Activated naive CD4-positive, alpha-beta T cell (primary cell): ENCODE data around the gene DNAH10.
"Not testable (repeated sequence)": the region's sequence is repeated elsewhere in the genome, so short reads cannot be mapped to it uniquely, and the experiment has no call there.

Source experiments
- DNase-seq, 4 experiments: peaks; one replicate each; lab custom pipeline; 2025; lab: John Stamatoyannopoulos, UW

DNAH10 gene

DNA sequence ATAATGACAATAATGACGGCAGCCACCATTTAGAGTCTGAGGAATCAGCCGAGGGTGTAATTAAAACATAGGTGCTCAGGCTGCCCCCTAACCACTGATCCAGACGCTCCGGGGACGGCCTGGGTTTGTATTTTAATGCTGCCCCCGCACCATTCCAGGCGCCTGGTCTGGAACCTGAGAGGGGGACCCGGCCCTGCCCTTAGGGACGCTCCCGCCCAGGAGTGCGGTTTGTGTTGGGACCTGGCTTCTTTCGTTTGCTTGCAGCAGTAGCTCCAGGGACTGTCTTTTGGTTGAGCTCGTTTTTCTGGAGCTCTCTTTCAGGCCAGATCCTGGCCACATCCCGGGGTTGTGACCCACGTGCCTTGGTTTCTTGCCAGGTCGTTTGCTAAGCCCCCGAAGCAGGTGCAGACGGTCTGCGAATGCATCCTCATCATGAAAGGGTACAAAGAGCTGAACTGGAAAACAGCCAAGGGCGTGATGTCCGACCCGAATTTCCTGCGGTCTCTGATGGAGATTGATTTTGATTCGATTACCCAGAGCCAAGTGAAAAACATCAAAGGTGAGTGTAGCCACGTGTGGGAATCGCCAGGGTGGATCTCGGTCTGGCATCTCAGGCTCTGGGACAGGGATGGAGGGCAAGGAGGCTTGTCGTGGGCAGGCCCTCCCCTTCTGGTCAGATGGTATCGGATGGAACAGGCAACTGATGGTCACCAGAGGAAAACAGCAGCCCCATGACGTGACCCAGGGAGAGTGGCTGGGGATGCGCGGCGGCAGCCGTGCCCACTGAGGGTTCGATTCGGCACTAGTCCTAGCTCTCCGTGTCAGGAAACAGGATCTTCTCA, 147.0 kb downstream of the DNAH10 start:
- no peak for DNase-seq

GRCh38 chr12:123910057-123910456, 148.0 kb downstream of the DNAH10 start:
- no peak for DNase-seq

GRCh38 chr12:123910761-123911193, 148.7 kb downstream of the DNAH10 start:
- DNase-seq = no peak

DNA sequence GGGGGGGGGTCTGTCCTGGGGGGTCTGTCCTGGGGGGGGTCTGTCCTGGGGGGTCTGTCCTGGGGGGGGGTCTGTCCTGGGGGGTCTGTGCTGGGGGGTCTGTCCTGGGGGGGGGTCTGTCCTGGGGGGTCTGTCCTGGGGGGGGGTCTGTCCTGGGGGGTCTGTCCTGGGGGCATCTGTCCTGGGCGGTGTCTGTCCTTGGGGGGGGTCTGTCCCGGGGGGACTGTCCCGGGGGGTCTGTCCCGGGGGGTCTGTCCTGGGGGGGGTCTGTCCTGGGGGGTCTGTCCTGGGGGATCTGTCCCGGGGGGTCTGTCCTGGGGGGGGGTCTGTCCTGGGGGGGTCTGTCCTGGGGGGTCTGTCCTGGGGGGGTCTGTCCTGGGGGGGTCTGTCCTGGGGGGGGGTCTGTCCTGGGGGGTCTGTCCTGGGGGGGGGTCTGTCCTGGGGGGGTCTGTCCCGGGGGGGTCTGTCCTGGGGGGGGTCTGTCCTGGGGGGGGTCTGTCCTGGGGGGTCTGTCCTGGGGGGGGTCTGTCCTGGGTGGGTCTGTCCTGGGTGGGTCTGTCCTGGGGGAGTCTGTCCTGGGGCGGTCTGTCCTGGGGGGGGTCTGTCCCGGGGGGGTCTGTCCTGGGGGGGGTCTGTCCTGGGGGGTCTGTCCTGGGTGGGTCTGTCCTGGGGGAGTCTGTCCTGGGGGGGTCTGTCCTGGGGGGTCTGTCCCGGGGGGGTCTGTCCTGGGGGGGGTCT, 149.7 kb downstream of the DNAH10 start:
- not testable (repeated sequence) for DNase-seq

DNA sequence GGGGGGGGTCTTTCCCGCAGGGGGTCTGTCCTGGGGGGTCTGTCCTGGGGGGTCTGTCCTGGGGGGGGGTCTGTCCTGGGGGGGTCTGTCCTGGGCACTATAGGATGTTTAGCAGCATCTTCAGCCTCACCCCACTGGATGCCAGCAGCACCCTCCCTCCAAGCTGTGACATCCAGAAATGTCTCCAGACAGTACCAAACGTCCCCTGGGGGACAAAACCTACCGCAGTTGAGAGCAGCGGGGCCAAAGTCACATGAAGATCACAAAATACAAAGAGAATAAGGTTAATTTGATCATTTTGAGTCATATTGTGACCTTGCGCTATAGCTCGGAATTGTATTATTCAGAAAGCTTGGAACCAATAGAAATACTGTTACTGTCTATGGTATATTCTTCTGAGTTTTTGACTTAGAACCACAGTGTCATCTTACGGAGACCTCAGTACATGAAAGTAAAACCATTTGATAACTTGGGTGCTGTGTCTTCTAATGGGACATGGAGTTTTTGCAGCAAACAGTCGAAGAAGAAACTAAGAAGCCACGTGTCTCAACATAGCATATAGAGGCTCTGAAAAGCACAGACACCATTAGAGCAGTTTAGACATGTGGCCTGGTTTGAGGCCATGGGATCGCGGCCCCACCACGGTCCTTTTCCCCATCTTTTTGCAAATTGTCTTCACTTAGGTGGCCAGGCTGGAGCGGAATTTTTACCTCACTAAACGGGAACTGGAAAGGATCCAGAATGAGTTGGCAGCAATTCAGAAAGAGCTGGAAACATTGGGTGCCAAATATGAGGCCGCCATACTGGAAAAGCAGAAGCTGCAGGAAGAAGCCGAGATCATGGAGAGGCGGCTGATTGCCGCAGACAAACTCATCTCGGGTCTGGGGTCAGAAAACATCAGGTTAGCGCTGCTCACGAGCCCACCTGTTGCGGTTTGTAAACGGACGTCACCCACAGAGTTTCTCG, 150.6 kb downstream of the DNAH10 start:
- DNase-seq = no peak

- DNase-seq = no peak
Observed at GRCh38 chr12:123914726-123915333, 152.7 kb downstream of the DNAH10 start.

- DNase-seq = no peak
Observed at GRCh38 chr12:123916729-123917128, 154.6 kb downstream of the DNAH10 start.

- no peak for DNase-seq
Observed at GRCh38 chr12:123917337-123917850, 155.3 kb downstream of the DNAH10 start.

- no peak for DNase-seq
Observed at GRCh38 chr12:123919980-123920360, 157.9 kb downstream of the DNAH10 start.

DNA sequence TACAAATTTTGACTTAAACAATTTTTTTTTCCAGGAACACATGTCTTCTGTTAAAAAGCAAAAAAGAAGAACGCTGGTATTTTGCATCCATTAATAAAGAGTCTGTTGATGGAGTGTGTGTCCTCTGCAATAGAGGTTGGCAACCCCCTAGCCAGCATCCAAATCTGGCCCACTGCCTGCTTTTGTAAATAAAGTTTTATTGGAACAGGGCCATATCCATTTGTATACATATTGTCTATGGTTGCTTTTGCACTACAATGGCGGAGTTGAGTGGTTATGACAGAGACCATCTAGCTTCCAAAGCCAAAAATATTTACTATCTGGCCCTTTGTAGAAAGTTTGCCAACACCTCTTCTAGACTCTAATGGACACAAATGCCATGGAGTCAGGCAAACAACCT, 160.9 kb downstream of the DNAH10 start:
- no peak for DNase-seq

DNA sequence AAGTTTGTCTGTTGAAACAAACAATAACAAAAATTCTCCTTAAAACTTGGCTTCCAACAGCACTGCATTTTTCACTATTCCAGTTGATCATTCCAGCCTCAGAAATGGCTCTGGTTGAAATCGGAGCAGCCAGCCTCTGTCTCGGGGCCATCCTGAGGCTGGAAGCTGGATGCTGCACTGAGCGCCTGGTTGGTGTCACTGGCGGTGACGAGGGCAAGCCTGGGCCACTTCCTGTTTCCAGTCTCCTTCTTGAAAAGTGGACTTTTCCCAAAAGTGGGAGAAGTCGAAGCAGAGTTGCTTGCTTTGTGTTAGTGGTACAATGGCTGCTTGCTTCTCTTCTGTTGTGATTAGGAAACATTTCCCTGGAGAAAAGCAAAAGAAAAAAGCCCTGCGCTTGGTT, 161.8 kb downstream of the DNAH10 start:
- DNase-seq = no peak

DNA sequence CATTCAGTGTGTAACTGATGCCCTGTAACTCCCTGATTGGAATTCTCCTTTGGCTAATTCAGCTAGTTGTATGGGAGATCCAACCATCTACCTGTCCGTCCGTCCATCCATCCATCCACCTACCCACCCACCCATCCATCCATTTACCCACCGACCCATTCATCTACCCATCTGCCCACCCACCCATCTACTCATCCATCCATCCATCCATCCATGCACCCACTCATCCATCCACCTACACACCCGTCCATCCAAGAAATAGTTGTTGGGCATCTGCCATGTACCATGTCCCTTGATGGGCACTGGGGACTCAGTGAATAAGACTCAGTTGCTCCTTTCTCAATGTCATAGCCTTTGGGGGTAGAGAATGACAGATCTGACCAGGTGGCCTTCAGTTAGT, 162.4 kb downstream of the DNAH10 start:
- no peak for DNase-seq

- no peak for DNase-seq
Observed at GRCh38 chr12:123928274-123928865, 166.3 kb downstream of the DNAH10 start.

- no peak for DNase-seq
Observed at GRCh38 chr12:123928897-123929296, 166.8 kb downstream of the DNAH10 start.

DNA sequence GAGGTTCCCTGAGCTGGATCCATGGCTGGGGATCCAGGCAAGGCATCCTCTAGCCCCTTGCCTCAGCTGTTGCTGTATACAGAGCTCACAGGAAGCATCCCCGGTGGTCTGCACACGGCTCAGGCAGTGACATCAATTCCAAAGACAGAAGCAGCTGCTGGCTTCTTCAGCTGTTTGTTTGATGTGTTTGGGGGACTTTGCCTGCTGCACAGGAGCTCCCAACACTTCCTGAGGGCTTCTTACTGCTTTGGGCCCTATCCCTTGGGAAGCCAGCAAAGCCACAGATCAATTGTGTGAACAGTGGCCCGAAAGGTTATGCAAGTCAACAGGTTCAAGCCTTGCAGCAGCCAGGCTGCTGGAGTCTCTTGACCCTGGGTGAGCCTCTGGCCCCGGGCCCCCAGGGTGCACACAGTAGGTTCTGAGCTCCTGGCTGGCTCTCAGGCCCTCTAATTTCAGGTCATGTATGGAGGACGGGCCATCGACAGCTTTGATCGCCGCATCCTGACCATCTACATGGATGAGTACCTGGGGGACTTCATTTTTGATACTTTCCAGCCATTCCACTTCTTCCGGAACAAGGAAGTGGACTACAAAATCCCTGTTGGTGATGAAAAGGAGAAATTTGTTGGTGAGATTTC, 168.0 kb downstream of the DNAH10 start:
- DNase-seq = no peak

DNA sequence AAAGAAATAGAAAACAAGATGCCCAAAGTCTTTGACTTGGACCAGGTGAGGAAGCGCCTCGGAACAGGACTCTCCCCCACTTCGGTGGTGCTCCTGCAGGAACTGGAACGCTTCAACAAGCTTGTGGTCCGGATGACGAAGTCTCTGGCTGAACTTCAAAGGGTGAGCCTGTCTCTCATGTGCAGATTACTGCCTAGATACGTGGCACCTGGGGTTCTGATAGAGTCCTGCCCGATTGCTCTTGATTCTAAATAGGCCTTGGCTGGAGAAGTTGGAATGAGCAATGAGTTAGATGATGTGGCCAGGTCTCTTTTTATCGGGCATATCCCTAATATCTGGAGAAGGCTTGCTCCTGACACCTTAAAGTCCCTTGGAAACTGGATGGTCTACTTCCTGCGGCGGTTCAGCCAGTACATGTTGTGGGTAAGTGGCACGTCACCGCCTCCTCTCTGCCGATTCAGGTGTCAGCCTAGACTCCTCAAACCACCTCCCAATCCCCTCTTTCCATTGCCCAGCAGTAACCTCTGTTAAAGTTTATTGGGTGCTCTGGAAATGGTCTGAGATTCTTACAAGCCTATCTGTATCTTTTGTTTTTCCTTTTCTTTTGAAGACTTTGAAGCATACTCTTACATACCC, 169.7 kb downstream of the DNAH10 start:
- DNase-seq = peak in 1 of 4 experiments; percentile 27

GRCh38 chr12:123933214-123933613, 171.1 kb downstream of the DNAH10 start:
- DNase-seq = no peak

GRCh38 chr12:123934016-123934620, 172.0 kb downstream of the DNAH10 start:
- DNase-seq = no peak

- no peak for DNase-seq
Observed at GRCh38 chr12:123934829-123935228, 172.7 kb downstream of the DNAH10 start.

DNA sequence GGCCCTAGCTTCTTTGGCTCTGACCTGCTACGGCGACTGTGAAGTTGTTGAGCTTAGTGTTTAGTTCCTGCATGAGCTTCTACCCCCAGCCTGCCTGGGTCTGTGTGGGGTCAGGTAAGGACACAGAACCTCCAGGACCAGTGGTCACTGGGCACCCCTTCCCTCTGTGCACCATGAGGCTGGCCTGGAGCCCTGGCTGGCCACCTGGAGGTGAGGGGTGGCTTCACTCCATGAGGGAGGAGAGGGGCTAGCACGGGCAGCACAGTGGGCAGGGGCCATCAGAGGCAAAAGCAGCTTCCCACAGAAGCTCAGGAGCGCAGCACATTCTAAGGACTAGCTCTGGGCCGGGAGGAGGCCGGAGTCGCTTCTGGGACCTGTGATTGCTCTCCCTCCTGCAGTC, 173.9 kb downstream of the DNAH10 start:
- DNase-seq = no peak
